Measurements from ENCODE around the gene CRYBG1. TPM values are rescaled to one million over a fixed set of nuclear protein-coding genes. Genes with fewer than 3 reads are reported as not detected.

CRYBG1 gene
- total RNA-seq, 1 donor from 2014 or later: 24.9 TPM

- H3K4me3 ChIP-seq: no peak overlapping the region
- intact Hi-C loops (cut with DNase I): no loop called here
- ATAC-seq: no peak
- no peaks in the 10 kb centered on the region for H3K27me3 ChIP-seq
- DNase-seq: no peak
- no peak overlapping the region for H3K27ac ChIP-seq
- H3K9me3 ChIP-seq: no peaks in the 10 kb centered on the region
- no peaks in the 10 kb centered on the region for H3K36me3 ChIP-seq
- no peak for TF ChIP-seq CTCF (IDR thresholded peaks at IDR 0.05)
- peaks cover 27% of the 10 kb centered on the region for H3K4me1 ChIP-seq
Observed at GRCh38 chr6:106321940-106322339, 38.6 kb upstream of the CRYBG1 start.

GRCh38 chr6:106324726-106325335, 35.7 kb upstream of the CRYBG1 start:
- ATAC-seq (no peak), DNase-seq (no peak)
- no peak for TF ChIP-seq CTCF (IDR thresholded peaks at IDR 0.05)
- Histone ChIP-seq H3K27ac (peak overlapping the region; percentile 91), H3K4me3 (peak overlapping the region; percentile 81), H3K9me3 (no peaks in the 10 kb centered on the region), H3K36me3 (no peaks in the 10 kb centered on the region), H3K4me1 (peaks cover 20% of the 10 kb centered on the region), H3K27me3 (no peaks in the 10 kb centered on the region)
- intact Hi-C loops (cut with DNase I): no loop called here

- no peaks in the 10 kb centered on the region for H3K27me3 ChIP-seq
- H3K27ac ChIP-seq: peak within 1 kb of the TSS; percentile 91
- no peak for TF ChIP-seq CTCF (IDR thresholded peaks at IDR 0.05)
- H3K36me3 ChIP-seq: no peaks in the 10 kb centered on the region
- intact Hi-C loops (cut with DNase I): no loop called here
- peaks cover 20% of the 10 kb centered on the region for H3K4me1 ChIP-seq
- H3K4me3 ChIP-seq: peak within 1 kb of the TSS; percentile 81
- ATAC-seq (peak; percentile 96), DNase-seq (peak; percentile 100)
- H3K9me3 ChIP-seq: no peaks in the 10 kb centered on the region
Observed at GRCh38 chr6:106325336-106326178, 35.0 kb upstream of the CRYBG1 start, which contains the start of gene ATG5. TSS of gene ATG5 (minus strand) at chr6:106325760. CDS start at chr6:106316208, 9,552 bp downstream.

- Histone ChIP-seq H3K36me3 (no peaks in the 10 kb centered on the region), H3K27me3 (no peaks in the 10 kb centered on the region), H3K9me3 (no peaks in the 10 kb centered on the region), H3K4me3 (no peak overlapping the region), H3K27ac (no peak overlapping the region), H3K4me1 (no peaks in the 10 kb centered on the region)
- peak; percentile 61 for TF ChIP-seq CTCF (IDR thresholded peaks at IDR 0.05)
- peak; percentile 92 for ATAC-seq
- intact Hi-C loops (cut with DNase I): no loop called here
- DNase-seq: peak; percentile 68
Observed at GRCh38 chr6:106334646-106335448, 25.7 kb upstream of the CRYBG1 start.

- H3K27me3 ChIP-seq: no peaks in the 10 kb centered on the region
- peak; percentile 96 for ATAC-seq
- H3K27ac ChIP-seq: no peak overlapping the region
- intact Hi-C loops (cut with DNase I): no loop called here
- no peaks in the 10 kb centered on the region for H3K36me3 ChIP-seq
- H3K4me3 ChIP-seq: no peak overlapping the region
- DNase-seq: no peak
- H3K9me3 ChIP-seq: no peaks in the 10 kb centered on the region
- peak; percentile 71 for TF ChIP-seq CTCF (IDR thresholded peaks at IDR 0.05)
- no peaks in the 10 kb centered on the region for H3K4me1 ChIP-seq
Observed at GRCh38 chr6:106339334-106340029, 21.0 kb upstream of the CRYBG1 start.

Measured in upper lobe of right lung (tissue), 1 donor.